ENCODE data around the gene TRIM46.
"Not testable (repeated sequence)": the region's sequence is repeated elsewhere in the genome, so short reads cannot be mapped to it uniquely, and the experiment has no call there.

GRCh38 chr1:155168105-155168445 lies 5.6 kb upstream of the TRIM46 start:
- not testable (repeated sequence) for TF ChIP-seq CTCF (conservative IDR thresholded peaks at IDR 0.05; ENCODE audit: low read depth in 2 of 2); EZH2phosphoT487 (IDR thresholded peaks at IDR 0.05; ENCODE audit: unreplicated experiment); POLR2AphosphoS5 (IDR thresholded peaks at IDR 0.05; ENCODE audit: low read depth); EZH2 (IDR thresholded peaks at IDR 0.05; ENCODE audit: low read depth, unreplicated experiment); REST (IDR thresholded peaks at IDR 0.05; ENCODE audit: unreplicated experiment); JUNB (IDR thresholded peaks at IDR 0.05; ENCODE audit: unreplicated experiment)
- TF ChIP-seq, protein P1, sequence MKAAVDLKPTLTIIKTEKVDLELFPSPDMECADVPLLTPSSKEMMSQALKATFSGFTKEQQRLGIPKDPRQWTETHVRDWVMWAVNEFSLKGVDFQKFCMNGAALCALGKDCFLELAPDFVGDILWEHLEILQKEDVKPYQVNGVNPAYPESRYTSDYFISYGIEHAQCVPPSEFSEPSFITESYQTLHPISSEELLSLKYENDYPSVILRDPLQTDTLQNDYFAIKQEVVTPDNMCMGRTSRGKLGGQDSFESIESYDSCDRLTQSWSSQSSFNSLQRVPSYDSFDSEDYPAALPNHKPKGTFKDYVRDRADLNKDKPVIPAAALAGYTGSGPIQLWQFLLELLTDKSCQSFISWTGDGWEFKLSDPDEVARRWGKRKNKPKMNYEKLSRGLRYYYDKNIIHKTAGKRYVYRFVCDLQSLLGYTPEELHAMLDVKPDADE (IDR thresholded peaks at IDR 0.05): not testable (repeated sequence)

Data from GM23338 (cell line).